Measurements from ENCODE around the gene SPATC1L. TPM values are rescaled to one million over a fixed set of nuclear protein-coding genes. Genes with fewer than 3 reads are reported as not detected.
A peak's percentile ranks its signal among the peaks of the same experiment; 100 is the strongest.

SPATC1L gene
- total and polyA plus RNA-seq, 2 donors (not counting 3 experiments of a cell fraction or from before 2014, with no cell fraction given) = 11.5 to 15.3 TPM

DNA sequence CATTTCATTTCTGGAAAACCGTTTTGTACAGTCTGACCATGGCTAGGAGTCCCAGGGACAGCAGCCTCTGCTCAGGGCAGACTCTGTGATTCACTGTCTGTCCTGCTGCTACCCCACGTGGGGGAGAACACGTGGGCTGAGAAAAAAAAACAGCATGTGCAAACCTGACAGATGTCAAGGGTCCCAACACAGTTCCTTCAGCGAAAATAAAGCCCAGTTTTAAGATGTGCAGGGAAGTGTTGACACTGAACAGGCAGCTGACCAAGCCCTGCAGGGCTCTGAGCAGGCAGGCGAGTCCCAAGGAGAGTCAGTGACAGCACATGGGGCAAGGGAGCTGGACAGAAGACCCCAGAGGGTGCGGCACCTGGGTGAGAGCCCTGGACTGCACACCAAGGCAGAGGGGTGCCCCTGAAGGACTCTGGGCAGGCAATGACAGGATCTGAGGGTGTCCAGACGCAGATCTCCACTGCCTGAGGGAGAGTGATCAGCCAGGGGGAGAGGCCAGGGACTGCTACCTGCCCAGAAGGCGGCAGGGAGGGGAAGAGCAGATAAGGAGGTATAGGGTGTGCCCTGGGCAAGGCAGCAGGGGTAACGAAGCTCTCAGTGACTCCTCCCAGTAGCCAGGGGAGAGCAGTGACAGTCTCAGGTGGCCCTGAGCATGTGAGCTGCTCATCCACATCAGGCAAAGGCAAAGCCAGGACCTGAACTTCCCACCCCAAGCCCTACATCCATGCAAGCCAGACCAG lies 5.1 kb upstream of the SPATC1L start:
- H3K79me2 ChIP-seq (ENCODE audit: control insufficient read depth, insufficient read depth, low read length) = no peaks in the 10 kb centered on the region
- no peaks in the 10 kb centered on the region for H3K9me1 ChIP-seq (replicated peaks; ENCODE audit: control insufficient read depth, extremely low read depth, insufficient read depth, low read length)
- H3K27ac ChIP-seq (ENCODE audit: insufficient read depth, low read depth, low read length) = peak overlapping the region; percentile 69
- H4K20me1 ChIP-seq (replicated peaks; ENCODE audit: control insufficient read depth, extremely low read depth, insufficient read depth, low read length) = no peaks in the 10 kb centered on the region
- H3K27me3 ChIP-seq (ENCODE audit: control insufficient read depth in 2 of 2, insufficient read depth in 2 of 2, low read length in 2 of 2) = no peaks in the 10 kb centered on the region
- H3K4me2 ChIP-seq (ENCODE audit: insufficient read depth, low read length) = peak overlapping the region; percentile 3
- no peaks in the 10 kb centered on the region for H3K9me3 ChIP-seq (replicated peaks; ENCODE audit: control insufficient read depth, insufficient read depth, low read length)
- ChIA-PET CTCF (interaction anchor here (1.7 kb wide), 1 partner anchor 36 kb away, joined by 8 read pairs; no protein-coding TSS in a partner anchor), POLR2A (no interaction called here)
- TSS peak; percentile 59 for BruUV-seq (replicated peaks)
- peak overlapping the region; percentile 33 for H3K9ac ChIP-seq (replicated peaks; ENCODE audit: extremely low read depth, insufficient read depth, low read length)
- intact Hi-C loops (cut with micrococcal nuclease) = loop anchor here (5.0 kb wide), 1 partner anchor 37 kb away; no protein-coding TSS in a partner anchor
- peaks cover 3 to 19% of the 10 kb centered on the region in 2 experiments for H3K36me3 ChIP-seq (ENCODE audit: control insufficient read depth in 2 of 2, extremely low read depth in 1 of 2, insufficient read depth in 2 of 2, low read length in 2 of 2)
- H3K4me3 ChIP-seq (replicated peaks in 1 of 3; ENCODE audit: insufficient read depth in 1 of 3, low read depth in 1 of 3, low read length in 3 of 3) = no peak overlapping the region
- FAIRE-seq (no peak), DNase-seq (ENCODE audit: low read depth, low spot score) (peak; percentile 14)
- peaks cover 31% of the 10 kb centered on the region for H3K4me1 ChIP-seq (ENCODE audit: control insufficient read depth, extremely low read depth, insufficient read depth, low read length)
- H2AFZ ChIP-seq (ENCODE audit: low read depth, low read length) = no peak overlapping the region
- no peak for TF ChIP-seq EZH2 (IDR thresholded peaks at IDR 0.05; ENCODE audit: borderline replicate concordance, low read depth, low read length, severe bottlenecking)
- peak; percentile 81 for TF ChIP-seq MAX (IDR thresholded peaks at IDR 0.05; ENCODE audit: insufficient read depth, insufficient read length)
- dilution Hi-C loops (cut with MboI; ENCODE audit: extremely low pct_ligation_motif_present, low sequenced_read_pairs) = no loop called here

DNA sequence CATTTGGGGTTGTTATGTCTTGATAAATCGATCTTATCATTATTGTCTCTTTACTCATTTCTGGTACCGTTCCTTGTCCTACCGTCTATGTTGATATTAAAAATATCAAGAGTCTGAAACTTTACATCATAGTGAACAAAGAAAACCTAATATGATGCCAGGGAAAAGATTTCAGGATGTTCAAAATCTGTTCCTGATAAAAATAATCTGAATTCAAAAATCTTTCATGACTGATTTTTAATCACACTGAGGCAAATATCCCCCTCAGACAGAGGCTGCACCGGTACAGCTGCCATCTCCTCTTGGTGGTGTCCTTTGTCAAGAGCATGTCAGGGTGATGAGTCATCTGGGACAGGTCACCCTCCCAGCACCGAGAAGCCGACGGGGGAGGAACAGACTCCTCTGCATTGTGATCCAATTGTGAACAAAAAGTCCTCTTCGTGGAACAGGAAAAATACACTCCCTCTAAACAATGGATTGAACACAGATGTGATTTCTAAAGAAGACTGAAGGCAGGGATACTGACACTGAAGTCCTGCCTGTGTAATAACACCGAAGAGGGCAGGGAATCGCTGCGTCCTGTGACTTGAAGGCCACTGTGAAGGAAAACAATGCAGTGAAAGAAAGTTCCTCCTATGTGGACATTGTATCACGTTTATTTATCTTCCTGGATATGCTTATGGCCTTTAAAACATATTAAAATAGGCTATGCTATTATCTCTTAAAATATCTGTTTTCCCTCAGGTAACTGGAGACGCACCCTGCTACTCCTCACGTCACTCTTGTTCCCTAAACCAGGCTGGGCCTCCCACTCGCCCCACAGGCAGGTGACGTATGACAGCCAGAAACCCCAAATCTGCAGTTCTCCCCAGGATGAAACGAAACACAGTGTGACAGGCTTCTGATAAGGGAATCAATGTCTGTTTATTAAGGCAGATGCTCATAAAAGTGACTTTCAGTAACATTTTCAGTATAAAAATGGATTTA lies 4.3 kb upstream of the SPATC1L start:
- Histone ChIP-seq H4K20me1 (replicated peaks; ENCODE audit: control insufficient read depth, extremely low read depth, insufficient read depth, low read length) (no peaks in the 10 kb centered on the region), H3K27ac (ENCODE audit: insufficient read depth, low read depth, low read length) (peak overlapping the region; percentile 69), H3K79me2 (ENCODE audit: control insufficient read depth, insufficient read depth, low read length) (no peaks in the 10 kb centered on the region), H2AFZ (ENCODE audit: low read depth, low read length) (no peak overlapping the region), H3K4me3 (replicated peaks in 1 of 3; ENCODE audit: insufficient read depth in 1 of 3, low read depth in 1 of 3, low read length in 3 of 3) (no peak overlapping the region), H3K4me1 (ENCODE audit: control insufficient read depth, extremely low read depth, insufficient read depth, low read length) (peaks cover 31% of the 10 kb centered on the region), H3K9me3 (replicated peaks; ENCODE audit: control insufficient read depth, insufficient read depth, low read length) (no peaks in the 10 kb centered on the region), H3K36me3 (ENCODE audit: control insufficient read depth in 2 of 2, extremely low read depth in 1 of 2, insufficient read depth in 2 of 2, low read length in 2 of 2) (peaks cover 0 to 10% of the 10 kb centered on the region in 2 experiments), H3K4me2 (ENCODE audit: insufficient read depth, low read length) (peak overlapping the region; percentile 3), H3K9ac (replicated peaks; ENCODE audit: extremely low read depth, insufficient read depth, low read length) (peak overlapping the region; percentile 33), H3K9me1 (replicated peaks; ENCODE audit: control insufficient read depth, extremely low read depth, insufficient read depth, low read length) (no peaks in the 10 kb centered on the region), H3K27me3 (ENCODE audit: control insufficient read depth in 2 of 2, insufficient read depth in 2 of 2, low read length in 2 of 2) (no peaks in the 10 kb centered on the region)
- ChIA-PET CTCF (no interaction called here), POLR2A (no interaction called here)
- DNase-seq (ENCODE audit: low read depth, low spot score) (peak; percentile 83), FAIRE-seq (peak; percentile 89)
- intact Hi-C loops (cut with micrococcal nuclease) (loop anchor here (5.0 kb wide), 1 partner anchor 36 kb away; no protein-coding TSS in a partner anchor), dilution Hi-C loops (cut with MboI; ENCODE audit: extremely low pct_ligation_motif_present, low sequenced_read_pairs) (no loop called here)
- BruUV-seq (replicated peaks) = no TSS peak
- TF ChIP-seq JUN (IDR thresholded peaks at IDR 0.05; ENCODE audit: borderline replicate concordance, insufficient read depth, insufficient read length, low read depth) = peak; percentile 84
- TF ChIP-seq POLR2AphosphoS5 (IDR thresholded peaks at IDR 0.05; ENCODE audit: insufficient read depth, low read depth, low read length) = no peak
- TF ChIP-seq FOS (IDR thresholded peaks at IDR 0.05; ENCODE audit: borderline replicate concordance, insufficient read depth, low read length) = peak; percentile 93
